LHCN-M2 (cell line): ENCODE data around the gene HPS4. TPM values are rescaled to one million over a fixed set of nuclear protein-coding genes. Genes with fewer than 3 reads are reported as not detected.
"Not testable (repeated sequence)": the region's sequence is repeated elsewhere in the genome, so short reads cannot be mapped to it uniquely, and the experiment has no call there.

Experiments
- DNase-seq: peaks from one replicate; pipeline ENCODE4 v3.0.0-alpha.2; 2012; ENCODE audit warnings: low read depth
- total RNA-seq: library from RNA; depleted of rRNA; stranded (reverse); fragments of >200 nt; gene quantifications from 2 replicates; pipeline ENCODE4 v1.2.3, GENCODE V29; 2014; rRNA removed

The HPS4 gene
- total RNA-seq, 1 experiment from 2014 or later, result 42.3 TPM

DNA sequence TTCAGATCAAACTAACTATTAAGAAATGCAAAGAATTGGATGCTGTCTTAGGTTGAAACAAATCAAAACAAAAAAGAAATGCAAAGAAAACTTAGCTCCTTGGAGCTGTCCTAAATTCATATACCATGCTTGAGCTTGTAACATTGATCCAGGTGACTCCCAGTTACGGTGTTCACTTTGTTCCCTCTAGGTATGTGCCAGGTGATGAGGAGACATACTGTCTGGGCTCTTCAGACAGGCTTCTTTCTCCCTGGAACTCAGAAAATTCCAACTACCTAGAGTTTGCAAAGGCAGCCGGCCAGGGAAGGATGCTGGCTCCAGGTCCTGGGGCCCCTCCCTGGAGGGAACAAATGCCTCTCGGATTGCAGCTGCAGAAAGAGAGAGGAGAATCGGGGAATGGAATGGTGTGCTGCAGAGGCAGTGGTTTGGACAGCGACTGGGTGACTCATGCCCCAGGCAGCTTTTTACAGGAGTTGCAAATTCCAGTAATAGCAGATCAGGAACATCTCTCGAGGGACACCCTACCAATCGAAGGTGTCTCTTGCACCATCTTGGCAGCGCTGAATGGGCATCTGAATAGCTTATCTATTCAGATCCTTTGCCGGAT, 66.8 kb downstream of the HPS4 start:
- DNase-seq, result peak; percentile 78

DNA sequence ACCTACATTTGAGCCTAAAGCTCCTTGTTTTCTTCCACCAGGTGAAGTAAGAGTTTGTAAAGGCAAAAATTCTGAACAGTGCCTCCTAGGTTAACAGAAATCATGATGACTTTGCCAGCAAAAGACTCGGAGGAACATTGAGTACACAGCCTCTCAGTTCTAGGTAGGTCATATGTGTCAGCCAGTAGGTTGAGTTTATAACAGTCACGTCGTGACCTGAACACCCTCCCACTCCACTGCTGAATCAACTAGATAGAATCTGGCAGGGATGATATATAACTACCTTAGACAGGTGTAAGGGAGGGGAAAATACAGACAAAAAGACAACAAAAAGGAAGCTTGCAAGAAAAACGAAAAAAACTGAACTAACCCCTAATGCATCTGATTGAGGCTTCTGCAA, 67.3 kb downstream of the HPS4 start:
- no peak for DNase-seq

DNA sequence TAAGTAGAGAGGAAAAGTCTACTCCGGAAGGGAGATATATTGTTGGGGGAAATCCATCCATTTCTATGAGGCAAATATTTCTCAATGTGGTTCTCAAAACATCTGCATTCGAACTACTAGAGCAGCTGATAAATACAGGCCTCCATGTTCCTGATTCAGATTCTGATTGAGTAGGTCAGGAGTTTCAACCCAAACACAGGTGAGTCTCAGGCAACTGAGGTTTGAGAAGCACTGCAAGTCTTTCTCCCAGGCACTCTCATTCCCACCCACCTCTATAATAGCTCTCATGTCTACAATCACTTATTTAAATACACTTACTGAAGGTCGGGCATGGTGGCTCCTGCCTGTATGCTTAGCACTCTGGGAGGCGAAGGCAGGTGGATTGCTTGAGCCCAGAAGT, 69.2 kb downstream of the HPS4 start:
- DNase-seq, result no peak

DNA sequence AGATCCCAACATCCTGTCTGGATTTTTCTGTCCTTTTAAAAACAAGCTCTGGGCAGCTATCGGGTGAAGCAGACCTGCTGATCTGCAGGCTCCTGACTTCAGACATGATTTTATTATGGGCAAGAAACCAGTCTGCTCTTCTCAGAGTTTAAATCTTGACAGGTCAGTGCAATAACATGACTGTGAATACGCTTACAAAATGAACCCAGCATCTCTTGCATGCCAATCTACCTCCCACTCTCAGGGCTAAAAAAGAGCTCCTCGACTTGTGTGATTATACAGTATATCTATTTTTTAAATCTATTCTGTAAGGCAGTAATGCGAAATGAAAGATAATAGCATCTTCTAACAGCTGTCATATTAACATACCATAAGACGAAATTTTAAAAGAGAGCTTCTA, 73.2 kb downstream of the HPS4 start:
- no peak for DNase-seq

DNA sequence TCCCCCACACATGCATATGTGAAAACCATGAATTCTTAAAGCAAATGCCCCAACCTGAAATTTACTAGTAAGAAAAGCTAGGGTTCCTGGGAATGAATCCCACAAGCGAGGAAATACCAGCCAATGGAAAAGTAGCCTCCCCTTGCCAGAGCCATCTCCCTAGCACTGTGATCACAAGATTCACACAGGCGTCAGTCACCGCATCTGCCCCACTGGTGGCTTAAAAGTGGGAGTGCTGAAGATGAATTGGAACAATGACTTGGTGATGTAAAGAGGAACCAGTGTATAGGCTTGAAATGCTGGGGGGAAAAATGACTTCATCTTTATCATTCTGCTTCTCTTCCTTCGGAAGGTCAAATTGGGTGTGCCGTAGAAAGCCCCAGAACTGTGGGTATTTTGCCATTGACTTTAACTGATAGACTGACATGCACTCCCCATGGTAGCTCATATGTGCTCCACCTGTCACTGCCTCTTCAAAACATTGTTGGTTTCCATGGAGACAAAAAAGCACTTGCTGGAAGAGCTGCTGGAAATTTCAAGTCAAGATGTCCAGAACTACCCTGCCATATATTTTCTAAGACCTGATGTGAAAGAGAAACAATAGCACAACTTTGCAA, 73.8 kb downstream of the HPS4 start:
- peak; percentile 66 for DNase-seq

DNA sequence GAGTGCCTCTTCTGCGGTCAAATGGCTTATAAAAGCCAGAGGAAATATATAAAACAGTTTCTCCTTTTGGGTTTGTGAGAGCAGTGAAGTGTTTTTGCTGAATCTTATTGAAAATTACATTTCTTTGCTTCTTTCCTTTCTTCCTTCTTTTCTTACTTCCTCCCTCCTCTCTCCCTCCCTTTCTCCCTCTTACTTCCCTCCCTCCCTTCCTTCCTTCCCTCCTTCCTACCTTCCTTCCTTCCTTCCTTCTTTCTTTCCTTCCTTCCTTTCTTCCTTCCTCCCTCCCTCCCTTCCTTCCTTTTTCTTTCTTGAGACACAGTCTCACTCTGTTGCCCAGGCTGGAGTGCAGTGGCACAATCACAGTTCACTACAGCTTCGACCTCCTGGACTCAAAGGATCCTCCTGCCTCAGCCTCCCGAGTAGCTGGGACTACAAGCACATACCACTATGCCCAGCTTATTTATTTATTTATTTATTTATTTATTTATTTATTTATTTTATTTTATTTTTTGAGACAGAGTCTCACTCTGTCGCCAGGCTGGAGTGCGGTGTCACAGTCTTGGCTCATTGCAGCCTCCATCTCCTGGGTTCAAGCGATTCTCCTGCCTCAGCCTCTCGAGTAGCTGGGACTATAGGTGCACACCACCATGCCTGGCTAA, 74.9 kb downstream of the HPS4 start:
- DNase-seq, result not testable (repeated sequence)

DNA sequence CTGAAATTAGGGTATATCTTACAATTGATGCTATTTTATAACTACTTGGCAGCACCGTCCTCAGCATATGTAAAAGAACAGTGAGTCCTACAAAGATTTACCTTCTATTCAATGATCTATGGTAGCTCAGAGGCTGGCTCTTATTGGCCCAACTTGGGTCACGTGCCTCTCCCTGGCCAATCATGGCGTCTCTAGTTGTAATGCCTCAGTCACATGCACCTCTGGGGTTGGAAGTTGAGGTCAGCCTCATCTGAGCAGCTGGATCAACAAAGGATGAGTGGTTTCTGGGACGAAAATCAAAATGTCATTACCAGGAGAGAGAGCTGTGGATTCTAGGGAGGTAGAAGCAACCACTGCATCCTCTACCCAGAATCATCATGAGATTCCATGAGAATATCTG, 77.5 kb downstream of the HPS4 start:
- DNase-seq, result peak; percentile 99

DNA sequence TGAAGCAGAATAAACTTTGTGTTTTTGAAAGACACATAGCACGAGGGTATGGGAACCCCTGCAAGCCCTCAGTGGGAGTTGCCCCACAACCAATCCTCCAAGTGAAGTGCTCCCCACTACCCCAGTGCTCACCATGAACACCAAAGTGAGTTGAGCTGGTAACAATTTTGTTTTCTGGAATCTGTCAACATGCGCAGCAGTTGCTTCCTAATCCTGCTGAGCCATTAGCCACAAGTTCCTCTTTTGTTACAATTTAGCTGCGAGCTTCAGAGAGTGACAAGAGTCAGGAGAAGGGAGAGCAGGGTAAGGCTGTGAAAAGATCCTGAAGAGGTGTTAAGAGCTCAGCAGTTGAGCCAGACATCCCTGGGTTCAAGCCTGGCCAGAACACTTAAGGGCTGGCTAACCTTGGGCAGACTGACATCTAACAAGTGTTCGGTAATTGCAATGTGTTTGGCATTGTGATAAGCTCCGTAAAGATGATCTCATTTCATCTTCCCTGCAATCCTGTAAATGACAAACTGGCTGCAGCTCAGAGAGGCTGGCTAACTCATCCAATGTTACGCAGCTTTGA, 78.6 kb downstream of the HPS4 start:
- DNase-seq, result peak; percentile 32

DNA sequence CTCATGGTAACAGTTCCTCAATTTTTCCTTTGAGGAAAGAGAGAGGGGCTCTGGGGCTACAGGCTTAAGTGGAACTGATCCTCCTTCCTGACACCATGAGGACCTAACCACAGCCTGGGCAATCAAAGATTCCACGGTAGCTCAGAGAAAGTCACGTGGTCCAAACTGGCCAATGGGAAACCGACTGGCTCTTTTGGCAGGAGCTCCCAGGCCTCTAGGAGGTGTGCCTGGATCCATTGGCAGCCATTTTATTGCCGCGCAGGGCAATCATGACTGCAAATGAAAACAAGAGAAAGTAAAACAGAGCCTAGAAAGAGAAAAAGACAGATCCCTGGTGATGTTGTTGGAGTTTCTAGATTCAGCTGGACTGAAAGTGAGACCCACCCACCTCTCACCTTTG, 81.9 kb downstream of the HPS4 start:
- DNase-seq, result no peak

Other genes with a start within 250 kb of the HPS4 start
- 2.0 and 2.4 TPM in 2 replicates for gene ASPHD2, start 54.5 kb downstream of the HPS4 start, total RNA-seq
- 17.1 and 20.4 TPM in 2 replicates for gene SRRD, start 94 bp upstream of the HPS4 start, total RNA-seq
- 28.3 and 28.5 TPM in 2 replicates for gene TFIP11, start 28.7 kb upstream of the HPS4 start, total RNA-seq
- 20.1 and 30.0 TPM in 2 replicates for gene TPST2, start 106.3 kb upstream of the HPS4 start, total RNA-seq
- not detected in 2 replicates for gene CRYBB1, start 134.2 kb upstream of the HPS4 start, total RNA-seq
- not detected in 2 replicates for gene CRYBA4, start 138.2 kb upstream of the HPS4 start, total RNA-seq
- gene MIAT, start 173.8 kb upstream of the HPS4 start, total RNA-seq, result 0.17 and 0.19 TPM in 2 replicates